Airway epithelial cell (primary cell): Measurements from ENCODE around the gene CASQ1. TPM values are rescaled to one million over a fixed set of nuclear protein-coding genes. Genes with fewer than 3 reads are reported as not detected.

Experiments
- total RNA-seq: library from RNA; depleted of rRNA; stranded (reverse); fragments of >200 nt; gene quantifications from 2 replicates; pipeline ENCODE4 v1.2.3, GENCODE V29; 2015

Gene CASQ1
- total RNA-seq, result not detected in 2 replicates

DNA sequence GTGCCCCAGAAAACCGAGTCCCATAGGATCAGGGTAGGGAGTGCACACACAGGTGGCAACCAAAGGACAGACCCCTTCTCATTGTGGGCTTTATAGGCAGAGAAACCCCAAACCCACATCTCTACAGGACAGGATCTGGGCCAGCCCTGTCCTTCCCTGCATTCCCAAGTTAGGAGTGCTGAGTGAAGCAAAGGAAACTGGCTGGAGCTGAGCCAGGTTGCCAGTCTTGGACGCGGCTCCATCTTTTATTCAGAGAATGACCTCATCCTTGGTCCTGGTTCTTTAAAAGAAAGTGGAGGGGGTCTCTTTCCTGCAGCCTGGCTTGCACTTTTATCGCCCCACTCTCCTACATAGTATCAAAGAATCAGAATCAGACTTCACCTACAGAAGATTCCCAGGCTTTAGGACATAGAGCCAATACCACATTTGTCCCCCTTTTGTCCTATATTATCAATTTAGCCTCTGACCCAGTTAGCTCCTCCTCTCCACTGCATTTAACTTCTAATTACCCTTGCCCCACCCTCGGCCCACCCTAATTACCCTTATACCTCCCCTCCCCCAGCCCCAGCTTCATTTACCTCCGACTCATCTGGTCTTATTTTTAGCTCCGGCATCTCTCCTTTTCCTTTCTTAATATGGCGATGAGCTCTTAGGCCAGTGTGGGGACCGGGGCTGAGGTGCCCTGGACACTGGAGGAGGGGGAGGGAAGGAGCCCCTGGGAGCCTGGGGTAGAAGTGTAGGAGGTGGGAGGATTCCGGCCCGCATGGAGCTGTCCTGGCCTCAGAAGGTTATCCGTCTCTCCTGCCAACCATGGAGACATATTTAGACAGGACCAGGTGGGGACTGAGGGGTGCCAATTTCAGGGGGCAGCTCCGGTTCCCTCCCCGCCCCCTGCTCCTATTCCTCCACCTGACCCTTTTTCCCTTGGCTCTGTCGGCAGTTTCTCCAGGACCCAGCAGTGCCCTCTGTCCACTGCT lies at the start of gene CASQ1:
Gene CASQ1, plus strand, starts transcription at position 927 of the 977 bp plus-strand sequence. CDS start 177 bp downstream, outside the sequence.

GRCh38 chr1:160151303-160151702 lies 39.1 kb upstream of the CASQ1 start, which contains the start of gene ATP1A4:
ATP1A4 (plus strand) TSS chr1:160151603; CDS start chr1:160152041, 438 bp downstream.

GRCh38 chr1:160205242-160206035 lies 15.1 kb downstream of the CASQ1 start, which contains the start of gene PEA15:
PEA15 (plus strand) TSS chr1:160205384; CDS start chr1:160211545, 6,161 bp downstream.

Other genes starting within 250 kb of the CASQ1 start
- gene IGSF9, start 245.0 kb upstream of the CASQ1 start, total RNA-seq, result 42.0 and 44.1 TPM in 2 replicates
- gene SLAMF9, start 236.3 kb upstream of the CASQ1 start, total RNA-seq, result 32.0 and 35.2 TPM in 2 replicates
- 2.2 and 2.3 TPM in 2 replicates for gene PIGM, start 158.6 kb upstream of the CASQ1 start, total RNA-seq
- gene KCNJ10, start 120.4 kb upstream of the CASQ1 start, total RNA-seq, result not detected in 2 replicates
- gene KCNJ9, start 109.0 kb upstream of the CASQ1 start, total RNA-seq, result not detected in 2 replicates
- gene IGSF8, start 92.0 kb upstream of the CASQ1 start, total RNA-seq, result 23.9 and 28.6 TPM in 2 replicates
- not detected in 2 replicates for gene ATP1A2, start 74.8 kb upstream of the CASQ1 start, total RNA-seq
- not detected in 2 replicates for gene ATP1A4, start 39.0 kb upstream of the CASQ1 start, total RNA-seq
- gene PEA15, start 14.8 kb downstream of the CASQ1 start, total RNA-seq, result 25.6 and 42.9 TPM in 2 replicates
- 19.0 and 46.5 TPM in 2 replicates for gene DCAF8, start 72.0 kb downstream of the CASQ1 start, total RNA-seq
- 30.6 and 63.0 TPM in 2 replicates for gene PEX19, start 94.6 kb downstream of the CASQ1 start, total RNA-seq
- gene COPA, start 152.7 kb downstream of the CASQ1 start, total RNA-seq, result 80.3 and 112 TPM in 2 replicates
- gene NCSTN, start 152.8 kb downstream of the CASQ1 start, total RNA-seq, result 41.4 and 57.1 TPM in 2 replicates
- not detected in 2 replicates for gene NHLH1, start 176.5 kb downstream of the CASQ1 start, total RNA-seq
- 9.9 and 16.4 TPM in 2 replicates for gene VANGL2, start 210.0 kb downstream of the CASQ1 start, total RNA-seq